OCI-LY3 (cell line): ENCODE data around the gene DIAPH2.

Source experiments
- H2AFZ ChIP-seq: fragments of 200-600, 300-600 bp; shearing (Covaris generic); 2 replicates; pipeline ENCODE4 v1.6.0; 2014; ENCODE audit warnings: antibody characterized with exemption, low read depth, low read length
- H3K27ac ChIP-seq: fragments of 200-600, 300-600 bp; sonication (generic); 2 replicates; pipeline ENCODE4 v1.5.1; 2014; ENCODE audit warnings: mild to moderate bottlenecking, low read length, moderate library complexity, mixed read lengths
- H3K27me3 ChIP-seq: fragments of 200-600, 300-600 bp; sonication (generic); 2 replicates; pipeline ENCODE4 v1.6.1; 2014; ENCODE audit warnings: low read depth, low read length, mixed read lengths
- H3K36me3 ChIP-seq: fragments of 200-600, 300-600 bp; sonication (generic); replicated peaks from 2 replicates; pipeline ENCODE3; 2014; ENCODE audit warnings: low read depth, low read length, mixed read lengths
- H3K4me1 ChIP-seq: fragments of 300-600, 200-600 bp; sonication (generic); 2 replicates; pipeline ENCODE4 v1.6.1; 2014; ENCODE audit warnings: low read length, mixed read lengths
- H3K4me2 ChIP-seq: fragments of 200-600, 300-600 bp; sonication (generic); 2 replicates; pipeline ENCODE4 v1.6.1; 2014; ENCODE audit warnings: low read length, mixed read lengths
- H3K4me3 ChIP-seq: fragments of 300-600, 200-600 bp; sonication (generic); 2 replicates; pipeline ENCODE4 v1.5.1; 2014; ENCODE audit warnings: antibody characterized with exemption, mild to moderate bottlenecking, low read length, moderate library complexity
- H3K79me2 ChIP-seq: fragments of 300-600, 200-600 bp; shearing (Covaris generic); 2 replicates; pipeline ENCODE4 v1.6.1; 2014; ENCODE audit warnings: mild to moderate bottlenecking, low read length, mixed read lengths
- H3K9ac ChIP-seq: fragments of 300-600, 200-600 bp; shearing (Covaris generic); 2 replicates; pipeline ENCODE4 v1.6.0; 2014; ENCODE audit warnings: mild to moderate bottlenecking, low read length, moderate library complexity
- H3K9me3 ChIP-seq: fragments of 200-600, 300-600 bp; shearing (Covaris generic); 2 replicates; pipeline ENCODE4 v1.6.1; 2014; ENCODE audit warnings: low read length, mixed read lengths; ENCODE audit not compliant: insufficient read depth
- H4K20me1 ChIP-seq: fragments of 200-600, 300-600 bp; sonication (generic); 2 replicates; pipeline ENCODE4 v1.6.1; 2016; ENCODE audit warnings: low read length, mixed read lengths; ENCODE audit not compliant: insufficient read depth
- EZH2phosphoT487 ChIP-seq: fragments of 200-600 bp; shearing (Covaris generic); IDR thresholded peaks from 2 replicates; pipeline ENCODE4 v1.6.1; 2018; ENCODE audit warnings: antibody characterized with exemption, mixed run types, low read depth
- TF ChIP-seq, protein P1 (sequence below): fragments of 200-600, 300-600 bp; sonication (generic); IDR thresholded peaks from 2 replicates; pipeline ENCODE4 v1.5.1; 2014; ENCODE audit warnings: antibody characterized with exemption, low read length, low read depth

The DIAPH2 gene

DNA sequence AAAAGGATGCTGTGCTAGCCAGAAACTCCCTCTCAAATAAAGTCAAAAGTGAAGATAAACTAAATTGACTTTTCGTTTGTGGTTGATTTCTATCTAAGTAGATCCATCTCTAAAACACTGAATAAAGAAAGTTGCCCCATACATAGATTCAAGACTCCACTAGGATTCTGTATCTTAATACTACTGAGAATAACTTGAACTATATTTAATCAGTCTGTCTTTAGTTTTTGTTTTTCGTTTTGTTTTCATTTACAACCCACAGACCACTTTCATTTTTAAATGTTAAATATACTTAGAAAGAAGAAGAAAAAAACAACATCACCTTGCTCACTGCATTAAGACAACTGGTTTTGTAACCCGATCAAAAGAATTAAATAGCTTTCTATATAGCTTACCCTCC, 854.1 kb downstream of the DIAPH2 start:
- Histone ChIP-seq H3K79me2 (no peaks in the 10 kb centered on the region), H3K4me1 (no peaks in the 10 kb centered on the region), H3K36me3 (no peaks in the 10 kb centered on the region), H3K9ac (no peak overlapping the region), H3K4me2 (no peak overlapping the region), H3K27me3 (no peaks in the 10 kb centered on the region), H3K9me3 (no peaks in the 10 kb centered on the region), H4K20me1 (no peaks in the 10 kb centered on the region), H3K27ac (no peak overlapping the region), H3K4me3 (no peak overlapping the region), H2AFZ (no peak overlapping the region)
- no peak for TF ChIP-seq EZH2phosphoT487
- TF ChIP-seq, protein P1, sequence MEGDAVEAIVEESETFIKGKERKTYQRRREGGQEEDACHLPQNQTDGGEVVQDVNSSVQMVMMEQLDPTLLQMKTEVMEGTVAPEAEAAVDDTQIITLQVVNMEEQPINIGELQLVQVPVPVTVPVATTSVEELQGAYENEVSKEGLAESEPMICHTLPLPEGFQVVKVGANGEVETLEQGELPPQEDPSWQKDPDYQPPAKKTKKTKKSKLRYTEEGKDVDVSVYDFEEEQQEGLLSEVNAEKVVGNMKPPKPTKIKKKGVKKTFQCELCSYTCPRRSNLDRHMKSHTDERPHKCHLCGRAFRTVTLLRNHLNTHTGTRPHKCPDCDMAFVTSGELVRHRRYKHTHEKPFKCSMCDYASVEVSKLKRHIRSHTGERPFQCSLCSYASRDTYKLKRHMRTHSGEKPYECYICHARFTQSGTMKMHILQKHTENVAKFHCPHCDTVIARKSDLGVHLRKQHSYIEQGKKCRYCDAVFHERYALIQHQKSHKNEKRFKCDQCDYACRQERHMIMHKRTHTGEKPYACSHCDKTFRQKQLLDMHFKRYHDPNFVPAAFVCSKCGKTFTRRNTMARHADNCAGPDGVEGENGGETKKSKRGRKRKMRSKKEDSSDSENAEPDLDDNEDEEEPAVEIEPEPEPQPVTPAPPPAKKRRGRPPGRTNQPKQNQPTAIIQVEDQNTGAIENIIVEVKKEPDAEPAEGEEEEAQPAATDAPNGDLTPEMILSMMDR, result no peak

DNA sequence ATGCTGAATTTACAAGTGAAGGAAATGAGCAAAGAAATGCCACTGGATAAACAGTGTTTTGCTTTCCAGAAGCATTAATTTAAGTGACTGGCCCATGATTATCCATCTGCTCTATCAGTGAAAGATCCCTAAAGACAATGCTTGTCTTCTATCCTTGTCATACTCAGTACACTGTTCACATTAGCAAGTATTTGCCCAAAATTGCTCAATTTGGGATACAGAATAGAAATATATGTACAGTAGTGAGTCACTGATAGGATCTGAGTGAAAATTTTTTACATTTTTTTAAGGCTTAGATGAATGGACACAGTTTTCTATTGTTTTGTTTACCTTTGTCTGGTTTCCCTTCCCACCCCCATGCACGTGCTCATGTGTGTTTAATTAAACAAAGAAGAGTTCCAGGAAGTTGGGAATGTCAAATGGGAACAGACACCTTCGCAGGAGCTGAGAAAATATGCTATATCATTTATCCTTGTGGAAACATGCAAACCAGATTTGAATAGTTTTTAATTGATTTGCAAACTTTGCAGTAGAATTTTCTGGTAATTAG, 855.4 kb downstream of the DIAPH2 start:
- Histone ChIP-seq H3K27ac (no peak overlapping the region), H3K9ac (no peak overlapping the region), H2AFZ (no peak overlapping the region), H3K4me2 (no peak overlapping the region), H3K79me2 (no peaks in the 10 kb centered on the region), H3K4me3 (no peak overlapping the region), H3K36me3 (no peaks in the 10 kb centered on the region), H4K20me1 (no peaks in the 10 kb centered on the region), H3K4me1 (no peaks in the 10 kb centered on the region), H3K27me3 (no peaks in the 10 kb centered on the region), H3K9me3 (no peaks in the 10 kb centered on the region)
- TF ChIP-seq, protein P1, result no peak
- no peak for TF ChIP-seq EZH2phosphoT487

DNA sequence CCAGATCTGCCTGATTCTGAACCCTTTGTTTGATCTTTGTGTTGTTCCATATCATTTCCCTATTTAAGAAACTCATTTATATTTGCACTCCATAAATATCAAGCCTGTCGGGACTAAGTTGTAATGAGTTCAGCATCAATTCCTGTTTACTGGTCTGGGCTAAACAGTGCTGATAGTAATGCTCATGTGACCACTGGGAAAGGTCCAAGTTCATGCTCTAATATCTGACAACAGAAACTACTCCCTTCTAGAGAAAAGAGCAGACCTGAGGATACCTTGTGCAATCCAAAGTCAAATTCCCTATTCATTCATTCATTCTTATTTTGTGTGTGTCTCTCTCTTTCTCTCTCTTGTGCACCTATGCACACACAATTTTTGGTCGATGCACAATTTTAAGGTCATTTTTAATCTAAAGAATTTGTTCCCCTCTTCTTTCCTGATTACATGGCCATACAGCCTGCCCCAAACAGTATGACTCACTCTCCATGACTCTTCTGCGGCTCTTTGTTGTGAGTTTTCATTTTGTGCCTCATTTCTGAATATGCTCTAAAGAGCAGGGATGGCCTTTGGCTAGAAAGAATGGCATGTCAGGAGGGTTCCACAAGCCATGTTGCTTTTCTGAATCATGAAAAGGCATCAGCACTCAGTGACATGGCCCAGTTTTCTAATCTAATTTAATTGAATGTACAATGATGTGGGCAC, 863.4 kb downstream of the DIAPH2 start:
- Histone ChIP-seq H3K27me3 (no peaks in the 10 kb centered on the region), H4K20me1 (no peaks in the 10 kb centered on the region), H2AFZ (no peak overlapping the region), H3K79me2 (no peaks in the 10 kb centered on the region), H3K4me2 (no peak overlapping the region), H3K4me3 (no peak overlapping the region), H3K9ac (no peak overlapping the region), H3K27ac (no peak overlapping the region), H3K36me3 (no peaks in the 10 kb centered on the region), H3K4me1 (no peaks in the 10 kb centered on the region), H3K9me3 (no peaks in the 10 kb centered on the region)
- TF ChIP-seq, protein P1, result no peak
- no peak for TF ChIP-seq EZH2phosphoT487

DNA sequence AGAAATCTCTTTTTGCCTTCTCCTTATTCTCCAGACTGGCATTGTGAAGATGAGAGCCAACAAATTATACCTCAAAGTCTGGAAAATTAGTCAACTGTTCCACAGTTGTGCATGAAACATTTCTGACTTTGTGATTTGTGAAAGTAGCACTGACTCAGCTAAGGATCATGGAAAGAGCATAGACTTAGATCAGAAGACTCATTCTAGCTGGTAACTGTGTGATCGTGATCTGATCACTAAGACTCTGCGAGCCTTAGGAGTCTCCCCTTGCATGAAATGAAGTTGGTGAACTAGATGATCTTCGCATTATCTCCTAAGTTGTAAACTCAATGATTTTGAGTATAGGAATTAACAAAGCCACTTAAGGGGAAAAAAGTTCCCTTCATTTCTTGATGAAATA, 867.2 kb downstream of the DIAPH2 start:
- H3K27ac ChIP-seq, result no peak overlapping the region
- H3K79me2 ChIP-seq, result no peaks in the 10 kb centered on the region
- H2AFZ ChIP-seq, result no peak overlapping the region
- H3K36me3 ChIP-seq, result no peaks in the 10 kb centered on the region
- H3K4me2 ChIP-seq, result no peak overlapping the region
- no peaks in the 10 kb centered on the region for H3K27me3 ChIP-seq
- no peaks in the 10 kb centered on the region for H3K4me1 ChIP-seq
- no peaks in the 10 kb centered on the region for H3K9me3 ChIP-seq
- H4K20me1 ChIP-seq, result no peaks in the 10 kb centered on the region
- no peak for TF ChIP-seq EZH2phosphoT487
- TF ChIP-seq, protein P1, result no peak
- no peak overlapping the region for H3K9ac ChIP-seq
- no peak overlapping the region for H3K4me3 ChIP-seq
